Activated naive CD8-positive, alpha-beta T cell (primary cell): ENCODE data around the gene TMCC2.
A peak's percentile ranks its signal among the peaks of the same experiment; 100 is the strongest.

Experiments used
- H3K27ac Mint-ChIP-seq: one replicate; pipeline ENCODE4 v1.8.0; 2021; ENCODE audit warnings: mixed read lengths
- H3K27me3 Mint-ChIP-seq: one replicate; pipeline ENCODE4 v1.8.0; 2021; ENCODE audit warnings: mixed read lengths
- H3K36me3 Mint-ChIP-seq: one replicate; pipeline ENCODE4 v1.8.0; 2021; ENCODE audit warnings: mixed read lengths
- H3K4me1 Mint-ChIP-seq: one replicate; pipeline ENCODE4 v1.8.0; 2021; ENCODE audit warnings: low read depth, mixed read lengths
- H3K4me3 Mint-ChIP-seq: one replicate; pipeline ENCODE4 v1.8.0; 2021; ENCODE audit warnings: mild to moderate bottlenecking, mixed read lengths
- H3K9me3 Mint-ChIP-seq: one replicate; pipeline ENCODE4 v1.8.0; 2021; ENCODE audit warnings: low read depth, mixed read lengths

TMCC2 gene

GRCh38 chr1:205199931-205200299 lies 27.8 kb upstream of the TMCC2 start:
- Mint-ChIP-seq H3K36me3 (peaks cover 11% of the 10 kb centered on the region), H3K4me3 (peak overlapping the region; percentile 78), H3K9me3 (no peaks in the 10 kb centered on the region), H3K27ac (peak overlapping the region; percentile 93), H3K27me3 (no peaks in the 10 kb centered on the region), H3K4me1 (peaks cover 73% of the 10 kb centered on the region)

GRCh38 chr1:205204552-205204951 lies 23.2 kb upstream of the TMCC2 start:
- Mint-ChIP-seq H3K4me3 (peak overlapping the region; percentile 24), H3K36me3 (peaks cover 2% of the 10 kb centered on the region), H3K4me1 (peaks cover 63% of the 10 kb centered on the region), H3K9me3 (no peaks in the 10 kb centered on the region), H3K27ac (peak overlapping the region; percentile 92), H3K27me3 (no peaks in the 10 kb centered on the region)

GRCh38 chr1:205205055-205205454 lies 22.7 kb upstream of the TMCC2 start:
- Mint-ChIP-seq H3K27me3 (no peaks in the 10 kb centered on the region), H3K4me1 (peaks cover 61% of the 10 kb centered on the region), H3K9me3 (no peaks in the 10 kb centered on the region), H3K4me3 (no peak overlapping the region), H3K36me3 (peaks cover 2% of the 10 kb centered on the region), H3K27ac (peak overlapping the region; percentile 92)

- no peaks in the 10 kb centered on the region for H3K9me3 Mint-ChIP-seq
- no peaks in the 10 kb centered on the region for H3K36me3 Mint-ChIP-seq
- peak overlapping the region; percentile 51 for H3K4me3 Mint-ChIP-seq
- no peak overlapping the region for H3K27ac Mint-ChIP-seq
- H3K27me3 Mint-ChIP-seq, result no peaks in the 10 kb centered on the region
- peaks cover 55% of the 10 kb centered on the region for H3K4me1 Mint-ChIP-seq
Observed at GRCh38 chr1:205208811-205209210, 18.9 kb upstream of the TMCC2 start.

GRCh38 chr1:205210756-205211168 lies 17.0 kb upstream of the TMCC2 start:
- no peaks in the 10 kb centered on the region for H3K27me3 Mint-ChIP-seq
- H3K4me1 Mint-ChIP-seq, result peaks cover 51% of the 10 kb centered on the region
- peak overlapping the region; percentile 84 for H3K27ac Mint-ChIP-seq
- no peaks in the 10 kb centered on the region for H3K9me3 Mint-ChIP-seq
- peak overlapping the region; percentile 99 for H3K4me3 Mint-ChIP-seq
- H3K36me3 Mint-ChIP-seq, result no peaks in the 10 kb centered on the region

- no peaks in the 10 kb centered on the region for H3K27me3 Mint-ChIP-seq
- H3K36me3 Mint-ChIP-seq, result no peaks in the 10 kb centered on the region
- peak within 1 kb of the TSS; percentile 99 for H3K4me3 Mint-ChIP-seq
- peaks cover 51% of the 10 kb centered on the region for H3K4me1 Mint-ChIP-seq
- H3K27ac Mint-ChIP-seq, result peak within 1 kb of the TSS; percentile 96
- no peaks in the 10 kb centered on the region for H3K9me3 Mint-ChIP-seq
Observed at GRCh38 chr1:205211169-205211838, 16.4 kb upstream of the TMCC2 start, which contains the start of gene DSTYK. DSTYK (minus strand) TSS chr1:205211702; CDS start chr1:205211535, 167 bp downstream.

GRCh38 chr1:205211839-205212536 lies 15.8 kb upstream of the TMCC2 start:
- H3K36me3 Mint-ChIP-seq, result no peaks in the 10 kb centered on the region
- peaks cover 47% of the 10 kb centered on the region for H3K4me1 Mint-ChIP-seq
- H3K27ac Mint-ChIP-seq, result peak overlapping the region; percentile 96
- no peaks in the 10 kb centered on the region for H3K27me3 Mint-ChIP-seq
- no peaks in the 10 kb centered on the region for H3K9me3 Mint-ChIP-seq
- H3K4me3 Mint-ChIP-seq, result peak overlapping the region; percentile 99

- Mint-ChIP-seq H3K27ac (no peak overlapping the region), H3K36me3 (no peaks in the 10 kb centered on the region), H3K4me3 (peak overlapping the region; percentile 14), H3K27me3 (no peaks in the 10 kb centered on the region), H3K4me1 (peaks cover 32% of the 10 kb centered on the region), H3K9me3 (no peaks in the 10 kb centered on the region)
Observed at GRCh38 chr1:205214756-205215155, 13.0 kb upstream of the TMCC2 start.

GRCh38 chr1:205216588-205216987 lies 11.2 kb upstream of the TMCC2 start:
- no peak overlapping the region for H3K27ac Mint-ChIP-seq
- no peaks in the 10 kb centered on the region for H3K36me3 Mint-ChIP-seq
- H3K9me3 Mint-ChIP-seq, result no peaks in the 10 kb centered on the region
- H3K4me1 Mint-ChIP-seq, result peaks cover 21% of the 10 kb centered on the region
- H3K4me3 Mint-ChIP-seq, result no peak overlapping the region
- no peaks in the 10 kb centered on the region for H3K27me3 Mint-ChIP-seq

- no peak overlapping the region for H3K4me3 Mint-ChIP-seq
- no peaks in the 10 kb centered on the region for H3K27me3 Mint-ChIP-seq
- H3K9me3 Mint-ChIP-seq, result no peaks in the 10 kb centered on the region
- no peak overlapping the region for H3K27ac Mint-ChIP-seq
- H3K4me1 Mint-ChIP-seq, result peaks cover 13% of the 10 kb centered on the region
- H3K36me3 Mint-ChIP-seq, result no peaks in the 10 kb centered on the region
Observed at GRCh38 chr1:205217418-205217817, 10.3 kb upstream of the TMCC2 start.

- H3K27ac Mint-ChIP-seq, result no peak overlapping the region
- peaks cover 2% of the 10 kb centered on the region for H3K4me1 Mint-ChIP-seq
- H3K9me3 Mint-ChIP-seq, result no peaks in the 10 kb centered on the region
- H3K4me3 Mint-ChIP-seq, result no peak overlapping the region
- no peaks in the 10 kb centered on the region for H3K27me3 Mint-ChIP-seq
- H3K36me3 Mint-ChIP-seq, result no peaks in the 10 kb centered on the region
Observed at GRCh38 chr1:205220421-205220820, 7.3 kb upstream of the TMCC2 start.

- Mint-ChIP-seq H3K9me3 (no peaks in the 10 kb centered on the region), H3K4me3 (no peak overlapping the region), H3K27me3 (peaks cover 1% of the 10 kb centered on the region), H3K4me1 (peaks cover 13% of the 10 kb centered on the region), H3K27ac (no peak overlapping the region), H3K36me3 (no peaks in the 10 kb centered on the region)
Observed at GRCh38 chr1:205224736-205225135, 3.0 kb upstream of the TMCC2 start.

GRCh38 chr1:205225901-205226765 lies 1.6 kb upstream of the TMCC2 start:
- Mint-ChIP-seq H3K9me3 (no peaks in the 10 kb centered on the region), H3K27ac (no peak overlapping the region), H3K27me3 (peaks cover 1% of the 10 kb centered on the region), H3K4me3 (no peak overlapping the region), H3K4me1 (peaks cover 19% of the 10 kb centered on the region), H3K36me3 (no peaks in the 10 kb centered on the region)

- Mint-ChIP-seq H3K4me1 (peaks cover 19% of the 10 kb centered on the region), H3K36me3 (no peaks in the 10 kb centered on the region), H3K27ac (no peak overlapping the region), H3K27me3 (peaks cover 1% of the 10 kb centered on the region), H3K4me3 (peak overlapping the region; percentile 81), H3K9me3 (no peaks in the 10 kb centered on the region)
Observed at GRCh38 chr1:205226868-205227583, 720 bp upstream of the TMCC2 start.
